Panc1 (cell line): ENCODE measurements around the gene TPM4. TPM values are rescaled to one million over a fixed set of nuclear protein-coding genes. Genes with fewer than 3 reads are reported as not detected.

Experiments used
- ATAC-seq: fragments of 200-7000 bp; cut with Tn5 transposase; 2 replicates; pipeline ENCODE4 v1.9.1; 2020; ENCODE audit warnings: mild to moderate bottlenecking, moderate library complexity
- BruUV-seq: library from RNA; stranded (reverse); fragments of 400-500 nt; replicated peaks from 2 replicates; lab custom pipeline; 2021; lab: Mats Ljungman, UMichigan
- CTCF ChIA-PET: fragments of 300-600 bp; sonication (Branson Sonifier 250); formaldehyde crosslinking; loops from one replicate; lab custom pipeline; 2022; ENCODE audit warnings: antibody characterized with exemption; lab: Charles Lee
- POLR2A ChIA-PET: fragments of 300-600 bp; sonication (Branson Sonifier 250); formaldehyde crosslinking; loops from one replicate; lab custom pipeline; 2022; ENCODE audit warnings: antibody characterized with exemption; lab: Charles Lee
- DNase-seq: peaks from one replicate; pipeline ENCODE4 v3.0.0-alpha.2; 2010; ENCODE audit warnings: low read depth, low spot score
- H3K27ac ChIP-seq: 2 replicates; pipeline ENCODE4 v1.5.1; 2011; ENCODE audit warnings: mild to moderate bottlenecking, low read length, inconsistent platforms
- H3K27me3 ChIP-seq: fragments of 200-500 bp; sonication (Bioruptor generic); 2 replicates; pipeline ENCODE4 v1.6.0; 2014; ENCODE audit warnings: low read length, inconsistent platforms; ENCODE audit not compliant: control insufficient read depth, insufficient read depth
- H3K36me3 ChIP-seq: fragments of 200-500 bp; sonication (Bioruptor generic); 2 replicates; pipeline ENCODE4 v1.5.1; 2014; ENCODE audit warnings: inconsistent platforms, mild to moderate bottlenecking, low read length, moderate library complexity; ENCODE audit not compliant: control insufficient read depth, insufficient read depth
- H3K4me1 ChIP-seq: 2 replicates; pipeline ENCODE4 v1.5.1; 2011; ENCODE audit warnings: inconsistent platforms, mild to moderate bottlenecking, low read length, moderate library complexity; ENCODE audit not compliant: control insufficient read depth, insufficient read depth
- H3K4me3 ChIP-seq, 2 experiments: 2 replicates each; pipeline ENCODE4 v1.5.1; 2011 to 2012; ENCODE audit warnings: low read depth in 2 of 2, low read length in 2 of 2, mild to moderate bottlenecking in 2 of 2, inconsistent platforms in 1 of 2, moderate library complexity in 1 of 2
- H3K9me3 ChIP-seq: fragments of 200-500 bp; sonication (Bioruptor generic); 2 replicates; pipeline ENCODE4 v1.5.1; 2014; ENCODE audit warnings: low read depth, mild to moderate bottlenecking, inconsistent platforms, low read length, moderate library complexity; ENCODE audit not compliant: control insufficient read depth, insufficient read depth
- POLR2AphosphoS5 ChIP-seq: IDR thresholded peaks from 2 replicates; pipeline ENCODE4 v1.6.1; 2012; ENCODE audit warnings: mild to moderate bottlenecking, low read depth, low read length, moderate library complexity
- SIN3A ChIP-seq: IDR thresholded peaks from 2 replicates; pipeline ENCODE4 v1.6.1; 2012; ENCODE audit warnings: low read depth, mild to moderate bottlenecking, low read length, moderate library complexity, borderline replicate concordance; ENCODE audit not compliant: insufficient read depth
- TCF7L2 ChIP-seq: IDR thresholded peaks from 2 replicates; pipeline ENCODE4 v1.6.1; 2011; ENCODE audit warnings: mild to moderate bottlenecking, low read depth, low read length, inconsistent platforms
- in situ Hi-C: cut with HindIII; loops from 2 replicates; pipeline ENCODE4 v1.10.0; 2016; ENCODE audit warnings: low sequenced_read_pairs, low pct_unique_long_range_greater_than_20kb
- intact Hi-C: fragments of 100-400 bp; cut with micrococcal nuclease; formaldehyde crosslinking; loops from one replicate; pipeline ENCODE4 v1.10.0; 2022; ENCODE audit not compliant: unreplicated experiment
- total RNA-seq: library from RNA; stranded (reverse); gene quantifications from one replicate; pipeline ENCODE4 v1.2.1, GENCODE V29; 2021; ENCODE audit not compliant: unreplicated experiment
- TF ChIP-seq, protein P1 (sequence below): fragments of 450-650 bp; IDR thresholded peaks from 2 replicates; pipeline ENCODE4 v1.5.1; 2017; ENCODE audit warnings: mild to moderate bottlenecking
- TF ChIP-seq, protein P2 (sequence below), 2 experiments: IDR thresholded peaks; 2 replicates each; pipeline ENCODE4 v1.6.1; 2011 to 2012; ENCODE audit warnings: low read depth in 2 of 2, control low read depth in 1 of 2, low read length in 1 of 2, mild to moderate bottlenecking in 1 of 2, moderate library complexity in 1 of 2; ENCODE audit not compliant: insufficient read depth in 1 of 2

Gene TPM4
- total RNA-seq, 1 experiment from 2014 or later = 165 TPM

DNA sequence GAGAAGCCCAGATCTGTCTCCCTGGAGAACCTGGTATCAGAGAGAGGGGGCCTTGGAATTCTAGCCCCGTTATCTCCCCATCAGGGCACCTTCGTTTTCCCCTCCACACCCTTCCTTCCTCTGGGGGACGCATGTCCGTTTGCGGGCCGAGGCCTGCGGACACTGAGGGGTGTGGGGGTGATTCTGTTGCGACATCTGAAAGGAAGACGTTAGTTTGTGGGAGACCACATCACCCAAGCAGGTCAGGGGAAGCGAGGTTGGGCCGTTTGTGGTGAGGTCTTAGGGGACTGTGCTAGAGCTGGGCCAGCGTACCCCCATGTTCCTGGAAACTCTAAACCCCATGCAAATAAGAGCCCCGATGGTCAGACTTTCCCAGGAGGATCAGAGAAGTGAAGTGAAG is 63.5 kb downstream of the TPM4 start:
- Histone ChIP-seq H3K9me3 (no peaks in the 10 kb centered on the region), H3K4me1 (no peaks in the 10 kb centered on the region), H3K36me3 (no peaks in the 10 kb centered on the region), H3K27me3 (no peaks in the 10 kb centered on the region), H3K27ac (no peak overlapping the region), H3K4me3 (no peak overlapping the region)
- ATAC-seq (no peak), DNase-seq (no peak)
- intact Hi-C loops (no loop called here), in situ Hi-C loops (no loop called here)
- ChIA-PET CTCF (no interaction called here), POLR2A (no interaction called here)
- TF ChIP-seq SIN3A = no peak
- TF ChIP-seq, protein P1, sequence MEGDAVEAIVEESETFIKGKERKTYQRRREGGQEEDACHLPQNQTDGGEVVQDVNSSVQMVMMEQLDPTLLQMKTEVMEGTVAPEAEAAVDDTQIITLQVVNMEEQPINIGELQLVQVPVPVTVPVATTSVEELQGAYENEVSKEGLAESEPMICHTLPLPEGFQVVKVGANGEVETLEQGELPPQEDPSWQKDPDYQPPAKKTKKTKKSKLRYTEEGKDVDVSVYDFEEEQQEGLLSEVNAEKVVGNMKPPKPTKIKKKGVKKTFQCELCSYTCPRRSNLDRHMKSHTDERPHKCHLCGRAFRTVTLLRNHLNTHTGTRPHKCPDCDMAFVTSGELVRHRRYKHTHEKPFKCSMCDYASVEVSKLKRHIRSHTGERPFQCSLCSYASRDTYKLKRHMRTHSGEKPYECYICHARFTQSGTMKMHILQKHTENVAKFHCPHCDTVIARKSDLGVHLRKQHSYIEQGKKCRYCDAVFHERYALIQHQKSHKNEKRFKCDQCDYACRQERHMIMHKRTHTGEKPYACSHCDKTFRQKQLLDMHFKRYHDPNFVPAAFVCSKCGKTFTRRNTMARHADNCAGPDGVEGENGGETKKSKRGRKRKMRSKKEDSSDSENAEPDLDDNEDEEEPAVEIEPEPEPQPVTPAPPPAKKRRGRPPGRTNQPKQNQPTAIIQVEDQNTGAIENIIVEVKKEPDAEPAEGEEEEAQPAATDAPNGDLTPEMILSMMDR = no peak
- BruUV-seq = no TSS peak

DNA sequence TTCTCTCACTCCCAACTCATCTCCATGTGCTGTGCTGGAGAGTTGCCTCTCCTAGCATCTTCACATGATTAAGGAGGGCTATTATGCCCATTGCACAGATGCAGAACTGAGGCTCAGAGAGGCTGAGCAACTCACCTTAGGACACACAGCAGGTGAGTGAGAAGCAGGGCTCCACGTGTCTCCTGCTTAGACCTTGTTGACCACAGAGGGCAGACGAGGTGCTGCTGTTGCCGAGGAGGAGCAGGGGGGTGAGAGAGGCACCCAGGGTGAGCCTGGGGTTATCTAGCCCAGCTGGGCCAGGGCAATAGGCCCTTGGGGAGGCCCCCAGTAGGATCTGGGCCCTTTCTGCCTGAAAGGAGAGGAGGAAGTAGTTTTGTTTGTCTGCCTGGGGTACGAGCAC is 64.7 kb downstream of the TPM4 start:
- no peaks in the 10 kb centered on the region for H3K27me3 ChIP-seq
- ChIA-PET CTCF (no interaction called here), POLR2A (interaction anchor here (0.6 kb wide), 1 partner anchor 77 kb away, joined by 3 read pairs; no protein-coding TSS in a partner anchor)
- H3K4me1 ChIP-seq = no peaks in the 10 kb centered on the region
- in situ Hi-C loops (no loop called here), intact Hi-C loops (no loop called here)
- no peaks in the 10 kb centered on the region for H3K36me3 ChIP-seq
- TF ChIP-seq, protein P1 = no peak
- no peak for TF ChIP-seq SIN3A
- TF ChIP-seq, protein P2, sequence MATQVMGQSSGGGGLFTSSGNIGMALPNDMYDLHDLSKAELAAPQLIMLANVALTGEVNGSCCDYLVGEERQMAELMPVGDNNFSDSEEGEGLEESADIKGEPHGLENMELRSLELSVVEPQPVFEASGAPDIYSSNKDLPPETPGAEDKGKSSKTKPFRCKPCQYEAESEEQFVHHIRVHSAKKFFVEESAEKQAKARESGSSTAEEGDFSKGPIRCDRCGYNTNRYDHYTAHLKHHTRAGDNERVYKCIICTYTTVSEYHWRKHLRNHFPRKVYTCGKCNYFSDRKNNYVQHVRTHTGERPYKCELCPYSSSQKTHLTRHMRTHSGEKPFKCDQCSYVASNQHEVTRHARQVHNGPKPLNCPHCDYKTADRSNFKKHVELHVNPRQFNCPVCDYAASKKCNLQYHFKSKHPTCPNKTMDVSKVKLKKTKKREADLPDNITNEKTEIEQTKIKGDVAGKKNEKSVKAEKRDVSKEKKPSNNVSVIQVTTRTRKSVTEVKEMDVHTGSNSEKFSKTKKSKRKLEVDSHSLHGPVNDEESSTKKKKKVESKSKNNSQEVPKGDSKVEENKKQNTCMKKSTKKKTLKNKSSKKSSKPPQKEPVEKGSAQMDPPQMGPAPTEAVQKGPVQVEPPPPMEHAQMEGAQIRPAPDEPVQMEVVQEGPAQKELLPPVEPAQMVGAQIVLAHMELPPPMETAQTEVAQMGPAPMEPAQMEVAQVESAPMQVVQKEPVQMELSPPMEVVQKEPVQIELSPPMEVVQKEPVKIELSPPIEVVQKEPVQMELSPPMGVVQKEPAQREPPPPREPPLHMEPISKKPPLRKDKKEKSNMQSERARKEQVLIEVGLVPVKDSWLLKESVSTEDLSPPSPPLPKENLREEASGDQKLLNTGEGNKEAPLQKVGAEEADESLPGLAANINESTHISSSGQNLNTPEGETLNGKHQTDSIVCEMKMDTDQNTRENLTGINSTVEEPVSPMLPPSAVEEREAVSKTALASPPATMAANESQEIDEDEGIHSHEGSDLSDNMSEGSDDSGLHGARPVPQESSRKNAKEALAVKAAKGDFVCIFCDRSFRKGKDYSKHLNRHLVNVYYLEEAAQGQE (IDR thresholded peaks at IDR 0.05; ENCODE audit: insufficient read depth in 1 of 2, low read depth in 2 of 2, low read length in 1 of 2) = no peak
- ATAC-seq (peak; percentile 36; the same call in 1 of the 2 replicates), DNase-seq (no peak)
- H3K4me3 ChIP-seq = no peak overlapping the region
- BruUV-seq = no TSS peak
- no peaks in the 10 kb centered on the region for H3K9me3 ChIP-seq
- no peak overlapping the region for H3K27ac ChIP-seq

DNA sequence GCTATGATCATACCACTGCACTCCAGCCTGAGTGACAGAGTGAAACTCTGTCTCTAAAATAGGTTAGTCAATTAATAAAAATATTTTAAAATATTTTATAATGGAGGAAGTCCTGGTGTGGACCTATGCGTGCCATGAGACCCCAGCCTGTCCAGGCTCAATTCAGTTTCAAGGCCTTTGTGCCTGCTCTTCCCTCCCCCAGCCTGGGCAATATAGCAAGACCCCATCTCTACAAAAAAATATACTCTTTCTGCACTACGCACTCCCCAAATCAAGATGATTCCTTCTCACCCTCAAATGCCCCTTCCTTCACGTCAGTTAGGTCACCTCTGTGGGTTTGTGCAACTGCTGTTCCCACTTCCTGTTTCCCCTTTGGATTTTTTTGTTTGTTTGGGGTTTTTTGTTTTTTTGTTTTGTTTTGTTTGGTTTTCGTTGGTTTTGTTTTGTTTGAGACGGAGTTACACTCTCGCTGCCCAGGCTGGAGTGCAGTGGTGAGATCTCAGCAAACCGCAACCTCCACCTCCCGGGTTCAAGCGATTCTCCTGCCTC is 65.8 kb downstream of the TPM4 start:
- TF ChIP-seq, protein P1 = no peak
- TF ChIP-seq POLR2AphosphoS5 = no peak
- TF ChIP-seq, protein P2 (IDR thresholded peaks at IDR 0.05; ENCODE audit: insufficient read depth in 1 of 2, low read depth in 2 of 2, low read length in 1 of 2) = no peak
- TF ChIP-seq SIN3A = no peak
- no peak for TF ChIP-seq TCF7L2
- Histone ChIP-seq H3K9me3 (no peaks in the 10 kb centered on the region), H3K36me3 (no peaks in the 10 kb centered on the region), H3K4me1 (no peaks in the 10 kb centered on the region), H3K27me3 (no peaks in the 10 kb centered on the region), H3K27ac (no peak overlapping the region), H3K4me3 (no peak overlapping the region)
- no peak for ATAC-seq
- POLR2A ChIA-PET = no interaction called here
- intact Hi-C loops = no loop called here
- CTCF ChIA-PET = no interaction called here
- DNase-seq = no peak
- in situ Hi-C loops = no loop called here
- BruUV-seq = no TSS peak
